SK-N-SH treated with all-trans-retinoic acid at 6 μM for 48 hours (cell line): ENCODE results near the gene PBX3.

Experiments
- ATAC-seq: fragments of 200-7000 bp; cut with Tn5 transposase; 3 replicates; pipeline ENCODE4 v1.9.1; 2020; ENCODE audit warnings: mild to moderate bottlenecking, moderate library complexity
- BACH2 ChIP-seq: fragments of 250-450 bp; sonication (Bioruptor Pico); IDR thresholded peaks from 2 replicates; pipeline ENCODE4 v1.9.0; 2021; ENCODE audit warnings: mild to moderate bottlenecking, borderline replicate concordance
- GLIS3 ChIP-seq: fragments of 250-450 bp; sonication (Bioruptor Pico); IDR thresholded peaks from 2 replicates; pipeline ENCODE4 v1.5.0; 2020; ENCODE audit warnings: mild to moderate bottlenecking, moderate library complexity
- ISL1 ChIP-seq: fragments of 250-450 bp; sonication (Bioruptor Pico); IDR thresholded peaks from 2 replicates; pipeline ENCODE4 v2.1.2; 2022; ENCODE audit warnings: mild to moderate bottlenecking, moderate library complexity
- OSR1 ChIP-seq: fragments of 250-450 bp; sonication (Bioruptor Pico); IDR thresholded peaks from 2 replicates; pipeline ENCODE4 v1.8.0; 2022; ENCODE audit warnings: moderate library complexity, mild to moderate bottlenecking, inconsistent platforms
- RARB ChIP-seq: fragments of 250-450 bp; sonication (Bioruptor Pico); IDR thresholded peaks from 2 replicates; pipeline ENCODE4 v1.8.0; 2021; ENCODE audit warnings: mild to moderate bottlenecking, moderate library complexity
- SNAI2 ChIP-seq: fragments of 250-450 bp; sonication (Bioruptor Pico); IDR thresholded peaks from 2 replicates; pipeline ENCODE4 v1.5.0; 2020; ENCODE audit warnings: mild to moderate bottlenecking, moderate library complexity
- TCF4 ChIP-seq: fragments of 250-450 bp; sonication (Bioruptor Pico); IDR thresholded peaks from 2 replicates; pipeline ENCODE4 v1.8.0; 2021; ENCODE audit warnings: mild to moderate bottlenecking, moderate library complexity, borderline replicate concordance
- ZFP3 ChIP-seq: fragments of 250-450 bp; sonication (Bioruptor Pico); IDR thresholded peaks from 2 replicates; pipeline ENCODE4 v1.5.0; 2020; ENCODE audit warnings: mild to moderate bottlenecking, moderate library complexity
- ZFP30 ChIP-seq: fragments of 450-650 bp; formaldehyde crosslinking; IDR thresholded peaks from 2 replicates; pipeline ENCODE4 v1.5.0; 2022; ENCODE audit warnings: mild to moderate bottlenecking, moderate library complexity
- ZNF565 ChIP-seq: fragments of 450-650 bp; formaldehyde crosslinking; conservative IDR thresholded peaks from 2 replicates; pipeline ENCODE4 v1.5.0; 2020; ENCODE audit warnings: low read depth, mild to moderate bottlenecking, moderate library complexity
- ZNF8 ChIP-seq: fragments of 450-650 bp; formaldehyde crosslinking; IDR thresholded peaks from 2 replicates; pipeline ENCODE4 v1.5.0; 2020; ENCODE audit warnings: mild to moderate bottlenecking, moderate library complexity
- TF ChIP-seq, protein P1 (sequence below): fragments of 250-450 bp; sonication (Bioruptor Pico); IDR thresholded peaks from 2 replicates; pipeline ENCODE4 v1.5.1; 2020; ENCODE audit warnings: low read depth, mild to moderate bottlenecking, moderate library complexity
- TF ChIP-seq, protein P2 (sequence below): fragments of 250-450 bp; sonication (Bioruptor Pico); IDR thresholded peaks from 2 replicates; pipeline ENCODE4 v1.8.0; 2020; ENCODE audit warnings: mild to moderate bottlenecking, moderate library complexity, borderline replicate concordance
- TF ChIP-seq, protein P3 (sequence below): fragments of 250-450 bp; sonication (Bioruptor Pico); IDR thresholded peaks from 2 replicates; pipeline ENCODE4 v1.5.1; 2021; ENCODE audit warnings: mild to moderate bottlenecking, moderate library complexity
- TF ChIP-seq, protein P4 (sequence below): fragments of 250-450 bp; sonication (Bioruptor Pico); IDR thresholded peaks from 2 replicates; pipeline ENCODE4 v1.8.0; 2021; ENCODE audit warnings: low read depth, mild to moderate bottlenecking, moderate library complexity, borderline replicate concordance

The PBX3 gene

DNA sequence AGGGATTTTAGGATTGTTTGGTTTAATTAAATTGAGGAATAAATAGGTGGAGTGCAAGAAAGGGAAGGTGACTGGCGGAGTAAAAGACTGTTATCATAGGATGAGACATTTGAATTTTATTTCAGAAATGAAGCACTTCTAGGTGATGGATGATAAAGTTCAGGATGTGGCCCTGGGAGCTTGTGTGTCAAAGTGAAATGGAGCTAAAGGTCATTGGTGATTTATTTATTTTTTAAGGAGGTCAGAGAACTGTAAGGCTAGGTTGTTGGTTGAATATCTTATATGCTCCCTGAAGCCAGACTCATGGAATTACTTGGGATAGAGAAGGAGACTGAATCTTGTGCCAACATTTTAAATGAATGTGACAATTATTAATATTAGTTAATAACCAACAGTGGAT is 40.5 kb downstream of the PBX3 start:
- TF ChIP-seq ZFP3 (CRISPR knock-in tag): no peak
- TF ChIP-seq, protein P1, sequence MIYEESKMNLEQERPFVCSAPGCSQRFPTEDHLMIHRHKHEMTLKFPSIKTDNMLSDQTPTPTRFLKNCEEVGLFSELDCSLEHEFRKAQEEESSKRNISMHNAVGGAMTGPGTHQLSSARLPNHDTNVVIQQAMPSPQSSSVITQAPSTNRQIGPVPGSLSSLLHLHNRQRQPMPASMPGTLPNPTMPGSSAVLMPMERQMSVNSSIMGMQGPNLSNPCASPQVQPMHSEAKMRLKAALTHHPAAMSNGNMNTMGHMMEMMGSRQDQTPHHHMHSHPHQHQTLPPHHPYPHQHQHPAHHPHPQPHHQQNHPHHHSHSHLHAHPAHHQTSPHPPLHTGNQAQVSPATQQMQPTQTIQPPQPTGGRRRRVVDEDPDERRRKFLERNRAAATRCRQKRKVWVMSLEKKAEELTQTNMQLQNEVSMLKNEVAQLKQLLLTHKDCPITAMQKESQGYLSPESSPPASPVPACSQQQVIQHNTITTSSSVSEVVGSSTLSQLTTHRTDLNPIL (CRISPR knock-in tag): no peak
- no peak for TF ChIP-seq SNAI2
- TF ChIP-seq GLIS3 (CRISPR knock-in tag): no peak
- TF ChIP-seq ISL1: no peak
- no peak for TF ChIP-seq RARB (CRISPR knock-in tag)
- TF ChIP-seq, protein P2, sequence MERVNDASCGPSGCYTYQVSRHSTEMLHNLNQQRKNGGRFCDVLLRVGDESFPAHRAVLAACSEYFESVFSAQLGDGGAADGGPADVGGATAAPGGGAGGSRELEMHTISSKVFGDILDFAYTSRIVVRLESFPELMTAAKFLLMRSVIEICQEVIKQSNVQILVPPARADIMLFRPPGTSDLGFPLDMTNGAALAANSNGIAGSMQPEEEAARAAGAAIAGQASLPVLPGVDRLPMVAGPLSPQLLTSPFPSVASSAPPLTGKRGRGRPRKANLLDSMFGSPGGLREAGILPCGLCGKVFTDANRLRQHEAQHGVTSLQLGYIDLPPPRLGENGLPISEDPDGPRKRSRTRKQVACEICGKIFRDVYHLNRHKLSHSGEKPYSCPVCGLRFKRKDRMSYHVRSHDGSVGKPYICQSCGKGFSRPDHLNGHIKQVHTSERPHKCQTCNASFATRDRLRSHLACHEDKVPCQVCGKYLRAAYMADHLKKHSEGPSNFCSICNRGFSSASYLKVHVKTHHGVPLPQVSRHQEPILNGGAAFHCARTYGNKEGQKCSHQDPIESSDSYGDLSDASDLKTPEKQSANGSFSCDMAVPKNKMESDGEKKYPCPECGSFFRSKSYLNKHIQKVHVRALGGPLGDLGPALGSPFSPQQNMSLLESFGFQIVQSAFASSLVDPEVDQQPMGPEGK: no peak
- TF ChIP-seq ZNF8 (CRISPR knock-in tag): no peak
- TF ChIP-seq, protein P3, sequence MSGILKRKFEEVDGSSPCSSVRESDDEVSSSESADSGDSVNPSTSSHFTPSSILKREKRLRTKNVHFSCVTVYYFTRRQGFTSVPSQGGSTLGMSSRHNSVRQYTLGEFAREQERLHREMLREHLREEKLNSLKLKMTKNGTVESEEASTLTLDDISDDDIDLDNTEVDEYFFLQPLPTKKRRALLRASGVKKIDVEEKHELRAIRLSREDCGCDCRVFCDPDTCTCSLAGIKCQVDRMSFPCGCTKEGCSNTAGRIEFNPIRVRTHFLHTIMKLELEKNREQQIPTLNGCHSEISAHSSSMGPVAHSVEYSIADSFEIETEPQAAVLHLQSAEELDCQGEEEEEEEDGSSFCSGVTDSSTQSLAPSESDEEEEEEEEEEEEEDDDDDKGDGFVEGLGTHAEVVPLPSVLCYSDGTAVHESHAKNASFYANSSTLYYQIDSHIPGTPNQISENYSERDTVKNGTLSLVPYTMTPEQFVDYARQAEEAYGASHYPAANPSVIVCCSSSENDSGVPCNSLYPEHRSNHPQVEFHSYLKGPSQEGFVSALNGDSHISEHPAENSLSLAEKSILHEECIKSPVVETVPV (CRISPR knock-in tag): no peak
- TF ChIP-seq TCF4: no peak
- no peak for ATAC-seq

DNA sequence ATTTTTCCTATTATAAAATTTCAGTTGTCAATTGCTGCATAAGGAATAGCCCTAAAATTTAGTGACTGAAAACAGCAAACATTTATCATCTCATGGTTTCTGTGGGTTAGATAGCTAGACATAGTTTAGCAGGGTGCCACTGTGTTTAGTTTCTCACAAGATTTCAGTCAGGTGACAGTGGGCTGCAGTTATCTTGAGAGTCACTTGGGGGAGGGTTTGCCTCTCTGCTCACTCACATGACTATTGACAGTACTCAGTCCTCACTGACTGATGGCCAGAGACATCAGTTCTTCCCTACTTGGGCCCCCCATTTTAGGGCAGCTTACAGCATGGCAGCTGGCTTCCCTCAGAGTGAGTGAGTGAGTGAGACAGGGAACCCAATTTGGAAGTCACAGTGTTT is 42.0 kb downstream of the PBX3 start:
- TF ChIP-seq, protein P3 (CRISPR knock-in tag): no peak
- no peak for TF ChIP-seq ZFP3 (CRISPR knock-in tag)
- TF ChIP-seq SNAI2: no peak
- no peak for TF ChIP-seq BACH2 (CRISPR knock-in tag)
- TF ChIP-seq, protein P4, sequence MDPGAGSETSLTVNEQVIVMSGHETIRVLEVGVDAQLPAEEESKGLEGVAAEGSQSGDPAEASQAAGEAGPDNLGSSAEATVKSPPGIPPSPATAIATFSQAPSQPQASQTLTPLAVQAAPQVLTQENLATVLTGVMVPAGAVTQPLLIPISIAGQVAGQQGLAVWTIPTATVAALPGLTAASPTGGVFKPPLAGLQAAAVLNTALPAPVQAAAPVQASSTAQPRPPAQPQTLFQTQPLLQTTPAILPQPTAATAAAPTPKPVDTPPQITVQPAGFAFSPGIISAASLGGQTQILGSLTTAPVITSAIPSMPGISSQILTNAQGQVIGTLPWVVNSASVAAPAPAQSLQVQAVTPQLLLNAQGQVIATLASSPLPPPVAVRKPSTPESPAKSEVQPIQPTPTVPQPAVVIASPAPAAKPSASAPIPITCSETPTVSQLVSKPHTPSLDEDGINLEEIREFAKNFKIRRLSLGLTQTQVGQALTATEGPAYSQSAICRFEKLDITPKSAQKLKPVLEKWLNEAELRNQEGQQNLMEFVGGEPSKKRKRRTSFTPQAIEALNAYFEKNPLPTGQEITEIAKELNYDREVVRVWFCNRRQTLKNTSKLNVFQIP (CRISPR knock-in tag): no peak
- TF ChIP-seq OSR1 (CRISPR knock-in tag): no peak
- TF ChIP-seq GLIS3 (CRISPR knock-in tag): no peak
- no peak for TF ChIP-seq ZNF565
- no peak; the same call in 2 of the 3 replicates for ATAC-seq

DNA sequence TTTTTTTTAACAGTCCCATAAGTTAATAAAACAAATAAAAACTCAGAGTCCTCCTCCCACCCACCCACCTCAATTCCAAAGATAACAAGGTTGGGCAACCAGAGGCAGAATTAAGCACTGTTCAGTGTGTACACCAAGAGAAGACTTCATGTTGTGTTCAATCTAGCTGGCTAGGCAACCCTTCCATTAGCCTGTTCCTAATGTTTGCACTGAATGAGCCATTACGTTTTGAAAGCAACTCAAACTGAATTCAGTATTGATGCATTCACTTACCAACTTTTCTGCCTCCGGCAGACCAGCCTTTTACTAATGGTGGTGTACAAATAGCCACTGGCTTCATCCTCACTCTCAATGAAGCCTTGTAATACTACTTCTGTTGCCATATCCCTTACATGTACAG is 47.5 kb downstream of the PBX3 start:
- TF ChIP-seq ZNF565 (no peak), OSR1 (CRISPR knock-in tag) (no peak), RARB (CRISPR knock-in tag) (no peak)
- TF ChIP-seq, protein P2: no peak
- ATAC-seq: no peak

DNA sequence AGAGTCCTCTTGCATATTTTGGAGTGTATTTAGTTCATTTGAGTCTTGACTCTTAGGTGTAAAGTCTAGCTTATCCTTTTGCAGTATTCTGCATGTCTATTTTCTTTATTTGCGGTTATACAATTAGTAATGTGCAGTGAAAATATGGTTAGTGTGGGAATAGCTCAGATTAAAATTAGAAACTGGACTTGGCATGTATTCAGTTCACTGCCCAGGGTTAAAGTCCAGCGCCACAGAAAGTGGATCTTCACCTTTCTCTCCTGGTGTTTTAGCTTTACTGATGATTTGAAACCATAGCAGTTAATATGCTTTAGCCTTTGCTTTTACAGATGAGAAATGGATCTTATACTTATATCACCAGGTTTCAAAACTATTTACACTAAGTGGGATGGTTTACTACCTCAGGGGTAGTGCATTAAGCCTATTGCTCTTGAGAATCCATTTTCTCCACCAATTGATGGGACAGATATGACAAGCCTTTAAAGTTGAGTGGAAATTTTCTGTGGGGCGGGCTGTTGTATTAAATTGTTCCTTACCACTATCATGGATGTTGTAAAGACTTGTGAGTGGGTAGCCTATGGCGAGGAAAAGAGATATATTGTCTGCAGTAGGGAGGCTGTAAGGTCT is 48.9 kb downstream of the PBX3 start:
- no peak for TF ChIP-seq BACH2 (CRISPR knock-in tag)
- TF ChIP-seq ZNF8 (CRISPR knock-in tag): no peak
- TF ChIP-seq, protein P1 (CRISPR knock-in tag): no peak
- no peak for TF ChIP-seq TCF4
- TF ChIP-seq GLIS3 (CRISPR knock-in tag): no peak
- TF ChIP-seq ZFP30 (CRISPR knock-in tag): no peak
- ATAC-seq: no peak
